HG02571 (cell line): ENCODE data around the gene POLG.
"Not testable (repeated sequence)": the region's sequence is repeated elsewhere in the genome, so short reads cannot be mapped to it uniquely, and the experiment has no call there.

Experiments used
- ATAC-seq: cut with Tn5 transposase; IDR thresholded peaks from one replicate; pipeline ENCODE4 v1.9.1; 2021; ENCODE audit warnings: mild to moderate bottlenecking, moderate library complexity; ENCODE audit not compliant: unreplicated experiment

POLG gene

GRCh38 chr15:89293012-89293411 is 41.6 kb downstream of the POLG start:
- ATAC-seq = no peak

GRCh38 chr15:89291934-89292438 is 42.6 kb downstream of the POLG start:
- no peak for ATAC-seq

GRCh38 chr15:89283201-89283600 is 51.4 kb downstream of the POLG start:
- ATAC-seq = no peak

- no peak for ATAC-seq
Observed at GRCh38 chr15:89282631-89283030, 52.0 kb downstream of the POLG start.

- no peak for ATAC-seq
Observed at GRCh38 chr15:89278307-89278706, 56.3 kb downstream of the POLG start.

GRCh38 chr15:89277281-89277680 is 57.3 kb downstream of the POLG start:
- ATAC-seq = not testable (repeated sequence)
